ENCODE measurements around the gene KIAA1958. TPM values are rescaled to one million over a fixed set of nuclear protein-coding genes. Genes with fewer than 3 reads are reported as not detected.

The KIAA1958 gene
- total and polyA plus RNA-seq, 2 experiments from 2014 or later, result 9.4 to 41.7 TPM

DNA sequence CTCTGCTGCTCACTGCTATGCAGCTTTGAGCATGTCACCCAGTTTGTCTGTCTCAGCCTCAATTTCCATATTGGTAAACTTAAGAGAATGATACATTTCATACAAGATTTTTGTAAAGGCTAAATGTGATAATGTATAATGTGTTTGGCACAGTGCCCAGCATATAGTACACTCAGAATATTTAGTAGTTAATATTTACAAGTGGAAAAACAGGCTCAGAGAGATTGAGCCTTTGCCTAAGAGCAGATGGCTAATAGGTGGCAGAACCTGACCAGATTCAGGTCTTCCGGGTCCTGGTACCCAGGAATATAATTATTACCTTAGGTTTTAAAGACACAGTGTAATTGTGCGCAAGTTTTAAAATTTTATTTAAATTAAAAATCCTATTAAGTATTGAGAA is 46.8 kb upstream of the KIAA1958 start:
- no peak for TF ChIP-seq EZH2 (IDR thresholded peaks at IDR 0.05; ENCODE audit: low read depth, unreplicated experiment)
- TF ChIP-seq, protein P1, sequence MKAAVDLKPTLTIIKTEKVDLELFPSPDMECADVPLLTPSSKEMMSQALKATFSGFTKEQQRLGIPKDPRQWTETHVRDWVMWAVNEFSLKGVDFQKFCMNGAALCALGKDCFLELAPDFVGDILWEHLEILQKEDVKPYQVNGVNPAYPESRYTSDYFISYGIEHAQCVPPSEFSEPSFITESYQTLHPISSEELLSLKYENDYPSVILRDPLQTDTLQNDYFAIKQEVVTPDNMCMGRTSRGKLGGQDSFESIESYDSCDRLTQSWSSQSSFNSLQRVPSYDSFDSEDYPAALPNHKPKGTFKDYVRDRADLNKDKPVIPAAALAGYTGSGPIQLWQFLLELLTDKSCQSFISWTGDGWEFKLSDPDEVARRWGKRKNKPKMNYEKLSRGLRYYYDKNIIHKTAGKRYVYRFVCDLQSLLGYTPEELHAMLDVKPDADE (IDR thresholded peaks at IDR 0.05), result no peak
- no peak for TF ChIP-seq EZH2phosphoT487 (IDR thresholded peaks at IDR 0.05; ENCODE audit: unreplicated experiment)
- no peak for TF ChIP-seq STAT1 (IDR thresholded peaks at IDR 0.05; ENCODE audit: unreplicated experiment)
- TF ChIP-seq, protein P2, sequence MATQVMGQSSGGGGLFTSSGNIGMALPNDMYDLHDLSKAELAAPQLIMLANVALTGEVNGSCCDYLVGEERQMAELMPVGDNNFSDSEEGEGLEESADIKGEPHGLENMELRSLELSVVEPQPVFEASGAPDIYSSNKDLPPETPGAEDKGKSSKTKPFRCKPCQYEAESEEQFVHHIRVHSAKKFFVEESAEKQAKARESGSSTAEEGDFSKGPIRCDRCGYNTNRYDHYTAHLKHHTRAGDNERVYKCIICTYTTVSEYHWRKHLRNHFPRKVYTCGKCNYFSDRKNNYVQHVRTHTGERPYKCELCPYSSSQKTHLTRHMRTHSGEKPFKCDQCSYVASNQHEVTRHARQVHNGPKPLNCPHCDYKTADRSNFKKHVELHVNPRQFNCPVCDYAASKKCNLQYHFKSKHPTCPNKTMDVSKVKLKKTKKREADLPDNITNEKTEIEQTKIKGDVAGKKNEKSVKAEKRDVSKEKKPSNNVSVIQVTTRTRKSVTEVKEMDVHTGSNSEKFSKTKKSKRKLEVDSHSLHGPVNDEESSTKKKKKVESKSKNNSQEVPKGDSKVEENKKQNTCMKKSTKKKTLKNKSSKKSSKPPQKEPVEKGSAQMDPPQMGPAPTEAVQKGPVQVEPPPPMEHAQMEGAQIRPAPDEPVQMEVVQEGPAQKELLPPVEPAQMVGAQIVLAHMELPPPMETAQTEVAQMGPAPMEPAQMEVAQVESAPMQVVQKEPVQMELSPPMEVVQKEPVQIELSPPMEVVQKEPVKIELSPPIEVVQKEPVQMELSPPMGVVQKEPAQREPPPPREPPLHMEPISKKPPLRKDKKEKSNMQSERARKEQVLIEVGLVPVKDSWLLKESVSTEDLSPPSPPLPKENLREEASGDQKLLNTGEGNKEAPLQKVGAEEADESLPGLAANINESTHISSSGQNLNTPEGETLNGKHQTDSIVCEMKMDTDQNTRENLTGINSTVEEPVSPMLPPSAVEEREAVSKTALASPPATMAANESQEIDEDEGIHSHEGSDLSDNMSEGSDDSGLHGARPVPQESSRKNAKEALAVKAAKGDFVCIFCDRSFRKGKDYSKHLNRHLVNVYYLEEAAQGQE (IDR thresholded peaks at IDR 0.05; ENCODE audit: unreplicated experiment), result no peak
- no peak for TF ChIP-seq ZNF114 (CRISPR knock-in tag; IDR thresholded peaks at IDR 0.05)
- TF ChIP-seq ZNF462 (CRISPR knock-in tag; IDR thresholded peaks at IDR 0.05), result no peak
- no peak for TF ChIP-seq ZNF331 (CRISPR knock-in tag; IDR thresholded peaks at IDR 0.05; ENCODE audit: low read depth)
- TF ChIP-seq CREB1 (CRISPR knock-in tag; IDR thresholded peaks at IDR 0.05; ENCODE audit: low read depth), result no peak
- no peak for TF ChIP-seq POLR2AphosphoS5 (IDR thresholded peaks at IDR 0.05; ENCODE audit: low read depth)
- TF ChIP-seq NANOG (IDR thresholded peaks at IDR 0.05; ENCODE audit: borderline replicate concordance), result no peak
- no peak overlapping the region for H2AFZ ChIP-seq
- H3K36me3 Mint-ChIP-seq (ENCODE audit: low read depth), result no peaks in the 10 kb centered on the region
- H3K79me2 ChIP-seq (replicated peaks; ENCODE audit: insufficient read depth), result no peaks in the 10 kb centered on the region
- H3K27ac Mint-ChIP-seq, result no peak overlapping the region
- no peaks in the 10 kb centered on the region for H3K36me3 ChIP-seq (ENCODE audit: insufficient read depth)
- H3K4me3 Mint-ChIP-seq, result no peak overlapping the region
- no peaks in the 10 kb centered on the region for H3K27me3 Mint-ChIP-seq (ENCODE audit: insufficient read depth, low read depth, poor library complexity)
- H3K4me2 ChIP-seq, result no peak overlapping the region
- no peaks in the 10 kb centered on the region for H3K9me2 ChIP-seq (ENCODE audit: insufficient read depth)
- H3K4me1 ChIP-seq (ENCODE audit: insufficient read depth), result no peaks in the 10 kb centered on the region
- no peaks in the 10 kb centered on the region for H3K4me1 Mint-ChIP-seq
- no peaks in the 10 kb centered on the region for H3K9me3 Mint-ChIP-seq
- H3K27ac ChIP-seq (ENCODE audit: low read depth), result no peak overlapping the region
- ATAC-seq, result no peak
- H4K20me1 ChIP-seq (replicated peaks; ENCODE audit: insufficient read depth), result no peaks in the 10 kb centered on the region
- H3K4me3 ChIP-seq, result no peak overlapping the region
- no peak for DNase-seq (ENCODE audit: low spot score)
- H3K27me3 ChIP-seq (ENCODE audit: insufficient read depth), result no peaks in the 10 kb centered on the region
- H3F3A ChIP-seq (replicated peaks; ENCODE audit: low read depth), result no peaks in the 10 kb centered on the region
